Liver (tissue), 3 donors: ENCODE data around the gene KCP.

ENCODE experiments used
- JUND ChIP-seq, 2 donors: IDR thresholded peaks; 2 replicates each; pipeline ENCODE4 v1.6.1; 2016; ENCODE audit warnings: antibody characterized with exemption in 2 of 2
- RAD21 ChIP-seq, 2 donors: IDR thresholded peaks; 2 replicates each; pipeline ENCODE4 v1.6.1; 2016; ENCODE audit warnings: antibody characterized with exemption in 2 of 2, mild to moderate bottlenecking in 2 of 2
- RXRA ChIP-seq, 2 donors: IDR thresholded peaks; 2 replicates each; pipeline ENCODE4 v1.6.1; 2017 to 2018; ENCODE audit warnings: antibody characterized with exemption in 2 of 2, mild to moderate bottlenecking in 1 of 2
- SP1 ChIP-seq: IDR thresholded peaks from 2 replicates; pipeline ENCODE4 v1.6.1; 2018; ENCODE audit warnings: antibody characterized with exemption, mild to moderate bottlenecking
- TF ChIP-seq, protein P1 (sequence below): IDR thresholded peaks from 2 replicates; pipeline ENCODE4 v1.6.1; 2016; ENCODE audit warnings: antibody characterized with exemption
- TF ChIP-seq, protein P2 (sequence below): fragments of 150-350 bp; IDR thresholded peaks from 2 replicates; pipeline ENCODE4 v1.5.1; 2017; ENCODE audit warnings: improper control_type of control experiment, low read depth, low read length; ENCODE audit not compliant: missing input control
- TF ChIP-seq, protein P3 (sequence below): IDR thresholded peaks from 2 replicates; pipeline ENCODE4 v1.6.1; 2016; ENCODE audit warnings: antibody characterized with exemption
- donor health status: healthy.
- donor health status: healthy.

DNA sequence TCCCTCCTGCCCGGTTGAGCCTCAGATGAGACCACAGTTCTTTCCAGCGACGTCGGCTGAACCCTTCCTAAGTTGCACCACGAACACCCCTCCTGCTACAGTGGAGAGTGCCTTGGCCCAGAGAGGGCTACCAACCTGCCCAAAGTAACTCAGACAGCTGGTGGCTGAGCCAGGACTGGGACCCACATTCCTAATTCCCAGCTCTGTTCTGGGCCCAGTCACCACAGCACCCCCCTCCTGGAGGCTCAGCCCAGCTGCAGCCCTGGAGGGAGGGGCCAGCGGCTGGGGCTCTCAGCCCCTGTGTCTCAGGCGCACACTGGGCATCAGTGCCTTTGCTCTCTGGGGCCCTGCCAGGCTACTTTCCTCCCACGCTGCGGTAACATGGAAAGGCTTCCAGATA, 37.3 kb downstream of the KCP start:
- TF ChIP-seq, protein P1, sequence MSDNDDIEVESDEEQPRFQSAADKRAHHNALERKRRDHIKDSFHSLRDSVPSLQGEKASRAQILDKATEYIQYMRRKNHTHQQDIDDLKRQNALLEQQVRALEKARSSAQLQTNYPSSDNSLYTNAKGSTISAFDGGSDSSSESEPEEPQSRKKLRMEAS = no peak
- TF ChIP-seq, protein P2, sequence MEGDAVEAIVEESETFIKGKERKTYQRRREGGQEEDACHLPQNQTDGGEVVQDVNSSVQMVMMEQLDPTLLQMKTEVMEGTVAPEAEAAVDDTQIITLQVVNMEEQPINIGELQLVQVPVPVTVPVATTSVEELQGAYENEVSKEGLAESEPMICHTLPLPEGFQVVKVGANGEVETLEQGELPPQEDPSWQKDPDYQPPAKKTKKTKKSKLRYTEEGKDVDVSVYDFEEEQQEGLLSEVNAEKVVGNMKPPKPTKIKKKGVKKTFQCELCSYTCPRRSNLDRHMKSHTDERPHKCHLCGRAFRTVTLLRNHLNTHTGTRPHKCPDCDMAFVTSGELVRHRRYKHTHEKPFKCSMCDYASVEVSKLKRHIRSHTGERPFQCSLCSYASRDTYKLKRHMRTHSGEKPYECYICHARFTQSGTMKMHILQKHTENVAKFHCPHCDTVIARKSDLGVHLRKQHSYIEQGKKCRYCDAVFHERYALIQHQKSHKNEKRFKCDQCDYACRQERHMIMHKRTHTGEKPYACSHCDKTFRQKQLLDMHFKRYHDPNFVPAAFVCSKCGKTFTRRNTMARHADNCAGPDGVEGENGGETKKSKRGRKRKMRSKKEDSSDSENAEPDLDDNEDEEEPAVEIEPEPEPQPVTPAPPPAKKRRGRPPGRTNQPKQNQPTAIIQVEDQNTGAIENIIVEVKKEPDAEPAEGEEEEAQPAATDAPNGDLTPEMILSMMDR = no peak
- TF ChIP-seq SP1 = no peak
- no peak for TF ChIP-seq RXRA (IDR thresholded peaks at IDR 0.05)
- no peak for TF ChIP-seq JUND (IDR thresholded peaks at IDR 0.05)
- TF ChIP-seq, protein P3, sequence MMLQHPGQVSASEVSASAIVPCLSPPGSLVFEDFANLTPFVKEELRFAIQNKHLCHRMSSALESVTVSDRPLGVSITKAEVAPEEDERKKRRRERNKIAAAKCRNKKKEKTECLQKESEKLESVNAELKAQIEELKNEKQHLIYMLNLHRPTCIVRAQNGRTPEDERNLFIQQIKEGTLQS = no peak
- TF ChIP-seq RAD21 (IDR thresholded peaks at IDR 0.05) = no peak
